HepG2 (cell line): ENCODE results near the gene ABCC8. TPM values are rescaled to one million over a fixed set of nuclear protein-coding genes. Genes with fewer than 3 reads are reported as not detected.

ENCODE experiments used
- AHDC1 ChIP-seq: sonication (generic); formaldehyde crosslinking; IDR thresholded peaks from 2 replicates; pipeline ENCODE4 v1.5.1; 2020; ENCODE audit warnings: mild to moderate bottlenecking, missing genetic modification reagents, borderline replicate concordance
- ATF1 ChIP-seq: IDR thresholded peaks from 2 replicates; pipeline ENCODE4 v1.6.1; 2016; ENCODE audit warnings: mild to moderate bottlenecking, control low read depth
- FOXA1 ChIP-seq, 2 experiments: fragments of 450-650 bp in 1 of 2; sonication (generic) in 1 of 2; formaldehyde crosslinking in 1 of 2; IDR thresholded peaks; 2 replicates each; pipeline versions ENCODE4 v1.4.0 to v1.6.1; 2016 to 2020; ENCODE audit warnings: missing genetic modification reagents in 1 of 2
- GATAD1 ChIP-seq: IDR thresholded peaks from 2 replicates; pipeline ENCODE4 v1.6.1; 2016; ENCODE audit warnings: missing genetic modification reagents, missing compliant biosample characterization
- HMG20A ChIP-seq: IDR thresholded peaks from 2 replicates; pipeline ENCODE4 v1.6.1; 2016; ENCODE audit warnings: borderline replicate concordance
- HNF1A ChIP-seq, 2 experiments: sonication (generic) in 1 of 2; formaldehyde crosslinking in 1 of 2; IDR thresholded peaks; 2 replicates each; pipeline versions ENCODE4 v1.4.0 to v1.6.1; 2016 to 2020; ENCODE audit warnings: borderline replicate concordance in 1 of 2, low read depth in 1 of 2, mild to moderate bottlenecking in 1 of 2, missing genetic modification reagents in 1 of 2
- MXI1 ChIP-seq: IDR thresholded peaks from 3 replicates; pipeline ENCODE4 v1.6.1; 2012; ENCODE audit warnings: low read depth, low read length, inconsistent platforms, borderline replicate concordance
- NCOA2 ChIP-seq: sonication (generic); formaldehyde crosslinking; IDR thresholded peaks from 2 replicates; pipeline ENCODE4 v1.8.0; 2022; ENCODE audit warnings: inconsistent platforms
- SOX5 ChIP-seq: IDR thresholded peaks from 2 replicates; pipeline ENCODE4 v1.6.1; 2016; ENCODE audit warnings: borderline replicate concordance
- ZNF362 ChIP-seq: sonication (generic); formaldehyde crosslinking; IDR thresholded peaks from 2 replicates; pipeline ENCODE4 v1.4.0; 2020; ENCODE audit warnings: missing genetic modification reagents, mild to moderate bottlenecking, borderline replicate concordance
- ZNF547 ChIP-seq: sonication (generic); formaldehyde crosslinking; IDR thresholded peaks from 2 replicates; pipeline ENCODE4 v1.5.1; 2020; ENCODE audit warnings: mild to moderate bottlenecking, missing genetic modification reagents
- ZNF674 ChIP-seq: sonication (generic); formaldehyde crosslinking; IDR thresholded peaks from 2 replicates; pipeline ENCODE4 v1.5.0; 2020; ENCODE audit warnings: low read depth, mild to moderate bottlenecking, missing genetic modification reagents
- ZNF781 ChIP-seq: sonication (generic); formaldehyde crosslinking; IDR thresholded peaks from 2 replicates; pipeline ENCODE4 v1.5.1; 2020; ENCODE audit warnings: borderline replicate concordance, mild to moderate bottlenecking, missing genetic modification reagents; ENCODE audit errors: not compliant biosample characterization
- ZNF816 ChIP-seq: sonication (generic); formaldehyde crosslinking; IDR thresholded peaks from 2 replicates; pipeline ENCODE4 v1.8.0; 2022; ENCODE audit warnings: missing genetic modification reagents, mild to moderate bottlenecking, borderline replicate concordance
- polyA plus RNA-seq, 8 experiments: library from polyadenylated mRNA; depleted of rRNA in 3 of 8; stranded (reverse) in 7 of 8; unstranded in 1 of 8; fragments of >200 nt; fragmentation: Illumina TruSeq in 4 of 8; extraction: Trizol in 4 of 8; gene quantifications; 2 replicates each; pipeline versions ENCODE4 v1.2.1 to v1.2.3, GENCODE V29; 2011 to 2016; ENCODE audit warnings: low read depth in 4 of 8, missing spikeins in 1 of 8, mixed read lengths in 1 of 8; ENCODE audit not compliant: insufficient read depth in 1 of 8
- total RNA-seq, 5 experiments: library from RNA; depleted of rRNA; stranded (reverse); fragments of >200 nt; fragmentation: Illumina TruSeq; extraction: Trizol; gene quantifications; 2 replicates each; pipeline ENCODE4 v1.2.3, GENCODE V29; 2016; ENCODE audit warnings: low read depth in 1 of 5
- TF ChIP-seq, protein P1 (sequence below): fragments of 450-650 bp; IDR thresholded peaks from 2 replicates; pipeline ENCODE4 v1.6.1; 2017; ENCODE audit warnings: mild to moderate bottlenecking

The ABCC8 gene
- total and polyA plus RNA-seq, 2 of the 13 experiments (the other 11 are each of a cell fraction or from before 2014, with no cell fraction given): not detected

DNA sequence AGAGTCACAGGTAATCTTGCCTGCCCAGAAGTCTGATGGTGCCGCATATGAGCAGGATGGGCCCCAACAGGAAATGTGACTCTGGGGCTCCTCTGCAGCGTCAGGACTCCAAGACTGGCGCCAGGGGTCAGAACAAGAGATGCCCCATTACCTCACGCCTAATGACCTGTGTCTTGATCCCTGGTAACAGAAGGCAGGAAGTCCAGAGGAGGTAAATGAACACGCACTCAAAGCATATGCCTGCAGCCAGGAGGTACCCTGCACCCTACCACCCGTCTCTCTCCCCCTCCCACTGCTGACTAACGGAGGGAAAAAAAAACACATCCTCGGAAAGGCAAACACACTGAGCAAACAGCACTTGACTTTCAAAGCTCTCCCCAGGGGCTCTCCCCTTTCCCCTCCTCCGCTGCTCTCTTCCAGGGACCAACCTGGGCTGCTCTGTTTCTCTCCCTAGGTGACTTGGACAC lies 37.3 kb downstream of the ABCC8 start (continued):
- TF ChIP-seq AHDC1 (peak; percentile 59; the same call in 1 of the 2 replicates), ZNF781 (CRISPR knock-in tag) (no peak), FOXA1 (IDR thresholded peaks at IDR 0.05) (peak; percentile 51), FOXA1 (CRISPR knock-in tag; IDR thresholded peaks at IDR 0.05) (peak; percentile 88), NCOA2 (CRISPR knock-in tag) (0 out of 2 replicates have a peak, but pooled peaks have one; percentile 31), MXI1 (peak; percentile 22; the same call in 1 of the 3 replicates), ZNF362 (peak; percentile 97), ZNF547 (CRISPR knock-in tag) (no peak), HMG20A (CRISPR knock-in tag) (peak; percentile 100), GATAD1 (CRISPR knock-in tag) (no peak), SOX5 (CRISPR knock-in tag) (peak; percentile 49; the same call in 1 of the 2 replicates), ZNF674 (CRISPR knock-in tag) (no peak), HNF1A (IDR thresholded peaks at IDR 0.05; ENCODE audit: low read depth) (peak; percentile 50; the same call in 1 of the 2 replicates), HNF1A (CRISPR knock-in tag; IDR thresholded peaks at IDR 0.05; ENCODE audit: borderline replicate concordance) (no peak), ZNF816 (peak; percentile 69; the same call in 1 of the 2 replicates), ATF1 (CRISPR knock-in tag) (no peak)
- TF ChIP-seq, protein P1, sequence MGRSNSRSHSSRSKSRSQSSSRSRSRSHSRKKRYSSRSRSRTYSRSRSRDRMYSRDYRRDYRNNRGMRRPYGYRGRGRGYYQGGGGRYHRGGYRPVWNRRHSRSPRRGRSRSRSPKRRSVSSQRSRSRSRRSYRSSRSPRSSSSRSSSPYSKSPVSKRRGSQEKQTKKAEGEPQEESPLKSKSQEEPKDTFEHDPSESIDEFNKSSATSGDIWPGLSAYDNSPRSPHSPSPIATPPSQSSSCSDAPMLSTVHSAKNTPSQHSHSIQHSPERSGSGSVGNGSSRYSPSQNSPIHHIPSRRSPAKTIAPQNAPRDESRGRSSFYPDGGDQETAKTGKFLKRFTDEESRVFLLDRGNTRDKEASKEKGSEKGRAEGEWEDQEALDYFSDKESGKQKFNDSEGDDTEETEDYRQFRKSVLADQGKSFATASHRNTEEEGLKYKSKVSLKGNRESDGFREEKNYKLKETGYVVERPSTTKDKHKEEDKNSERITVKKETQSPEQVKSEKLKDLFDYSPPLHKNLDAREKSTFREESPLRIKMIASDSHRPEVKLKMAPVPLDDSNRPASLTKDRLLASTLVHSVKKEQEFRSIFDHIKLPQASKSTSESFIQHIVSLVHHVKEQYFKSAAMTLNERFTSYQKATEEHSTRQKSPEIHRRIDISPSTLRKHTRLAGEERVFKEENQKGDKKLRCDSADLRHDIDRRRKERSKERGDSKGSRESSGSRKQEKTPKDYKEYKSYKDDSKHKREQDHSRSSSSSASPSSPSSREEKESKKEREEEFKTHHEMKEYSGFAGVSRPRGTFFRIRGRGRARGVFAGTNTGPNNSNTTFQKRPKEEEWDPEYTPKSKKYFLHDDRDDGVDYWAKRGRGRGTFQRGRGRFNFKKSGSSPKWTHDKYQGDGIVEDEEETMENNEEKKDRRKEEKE: no peak
